ENCODE measurements around the gene MYBBP1A. TPM values are rescaled to one million over a fixed set of nuclear protein-coding genes. Genes with fewer than 3 reads are reported as not detected.
A peak's percentile ranks its signal among the peaks of the same experiment; 100 is the strongest.

The MYBBP1A gene
- total and polyA plus RNA-seq, 4 donors: 8.0 to 37.6 (median 35.9) TPM

- no peak for ATAC-seq (ENCODE audit: low FRiP score)
- Histone ChIP-seq H3K27me3 (ENCODE audit: control insufficient read depth in 1 of 2, insufficient read depth in 2 of 2, low read length in 1 of 2) (no peaks in the 10 kb centered on the region), H3K4me3 (ENCODE audit: low read length in 2 of 2) (no peak overlapping the region), H3K4me1 (ENCODE audit: control insufficient read depth in 1 of 2, insufficient read depth in 2 of 2, low read length in 2 of 2) (no peaks in the 10 kb centered on the region), H3K27ac (ENCODE audit: low read depth in 1 of 2, low read length in 2 of 2) (no peak overlapping the region), H3K9me3 (ENCODE audit: control insufficient read depth, low read length) (no peaks in the 10 kb centered on the region), H3K36me3 (ENCODE audit: control insufficient read depth in 1 of 2, insufficient read depth in 2 of 2, low read length in 1 of 2) (no peaks in the 10 kb centered on the region)
- no peak for DNase-seq
- intact Hi-C loops (cut with DNase I): no loop called here
- 87 to 90% methylated on average over 18 of the region's 18 CpGs for WGBS, 2 donors
Observed at GRCh38 chr17:4502466-4503154, 52.6 kb downstream of the MYBBP1A start.

GRCh38 chr17:4501295-4501949 lies 53.8 kb downstream of the MYBBP1A start:
- H3K27ac ChIP-seq (ENCODE audit: low read depth in 1 of 2, low read length in 2 of 2): no peak overlapping the region
- intact Hi-C loops (cut with DNase I): no loop called here
- 64 to 69% methylated on average over 3 of the region's 3 CpGs for WGBS, 2 donors
- ATAC-seq (ENCODE audit: low FRiP score) (no peak), DNase-seq (no peak)
- no peaks in the 10 kb centered on the region for H3K9me3 ChIP-seq (ENCODE audit: control insufficient read depth, low read length)
- H3K4me3 ChIP-seq (ENCODE audit: low read length in 2 of 2): no peak overlapping the region
- no peaks in the 10 kb centered on the region for H3K36me3 ChIP-seq (ENCODE audit: control insufficient read depth in 1 of 2, insufficient read depth in 2 of 2, low read length in 1 of 2)
- H3K27me3 ChIP-seq (ENCODE audit: control insufficient read depth in 1 of 2, insufficient read depth in 2 of 2, low read length in 1 of 2): no peaks in the 10 kb centered on the region
- no peaks in the 10 kb centered on the region for H3K4me1 ChIP-seq (ENCODE audit: control insufficient read depth in 1 of 2, insufficient read depth in 2 of 2, low read length in 2 of 2)

GRCh38 chr17:4500191-4500571 lies 55.0 kb downstream of the MYBBP1A start:
- no peaks in the 10 kb centered on the region for H3K27me3 ChIP-seq (ENCODE audit: control insufficient read depth in 1 of 2, insufficient read depth in 2 of 2, low read length in 1 of 2)
- intact Hi-C loops (cut with DNase I): no loop called here
- no peak overlapping the region for H3K27ac ChIP-seq (ENCODE audit: low read depth in 1 of 2, low read length in 2 of 2)
- no peaks in the 10 kb centered on the region for H3K9me3 ChIP-seq (ENCODE audit: control insufficient read depth, low read length)
- H3K4me1 ChIP-seq (ENCODE audit: control insufficient read depth in 1 of 2, insufficient read depth in 2 of 2, low read length in 2 of 2): no peaks in the 10 kb centered on the region
- H3K4me3 ChIP-seq (ENCODE audit: low read length in 2 of 2): no peak overlapping the region
- DNase-seq: no peak
- WGBS, 2 donors: 35 to 46% methylated on average over 7 of the region's 7 CpGs
- ATAC-seq (ENCODE audit: low FRiP score): no peak
- no peaks in the 10 kb centered on the region for H3K36me3 ChIP-seq (ENCODE audit: control insufficient read depth in 1 of 2, insufficient read depth in 2 of 2, low read length in 1 of 2)

- H3K27ac ChIP-seq (ENCODE audit: low read depth in 1 of 2, low read length in 2 of 2): no peak overlapping the region
- no peaks in the 10 kb centered on the region for H3K36me3 ChIP-seq (ENCODE audit: control insufficient read depth in 1 of 2, insufficient read depth in 2 of 2, low read length in 1 of 2)
- no peaks in the 10 kb centered on the region for H3K27me3 ChIP-seq (ENCODE audit: control insufficient read depth in 1 of 2, insufficient read depth in 2 of 2, low read length in 1 of 2)
- H3K4me3 ChIP-seq (ENCODE audit: low read length in 2 of 2): no peak overlapping the region
- ATAC-seq (ENCODE audit: low FRiP score): peak; percentile 19
- H3K9me3 ChIP-seq (ENCODE audit: control insufficient read depth, low read length): no peaks in the 10 kb centered on the region
- no peak for DNase-seq
- WGBS, 2 donors: 1 to 2% methylated on average over 42 to 53 of the region's 53 CpGs
- intact Hi-C loops (cut with DNase I): loop anchor here in 1 of 2 donors (5.0 kb wide), 1 partner anchor 58 kb away; the partner anchor contains the start of gene MYBBP1A
- H3K4me1 ChIP-seq (ENCODE audit: control insufficient read depth in 1 of 2, insufficient read depth in 2 of 2, low read length in 2 of 2): no peaks in the 10 kb centered on the region
Observed at GRCh38 chr17:4499431-4500190, 55.6 kb downstream of the MYBBP1A start.

- Histone ChIP-seq H3K27ac (ENCODE audit: low read depth in 1 of 2, low read length in 2 of 2) (peak within 1 kb of the TSS; percentile 18 to 58), H3K36me3 (ENCODE audit: control insufficient read depth in 1 of 2, insufficient read depth in 2 of 2, low read length in 1 of 2) (no peaks in the 10 kb centered on the region), H3K4me3 (ENCODE audit: low read length in 2 of 2) (peak within 1 kb of the TSS; percentile 12 to 31), H3K9me3 (ENCODE audit: control insufficient read depth, low read length) (no peaks in the 10 kb centered on the region), H3K4me1 (ENCODE audit: control insufficient read depth in 1 of 2, insufficient read depth in 2 of 2, low read length in 2 of 2) (no peaks in the 10 kb centered on the region), H3K27me3 (ENCODE audit: control insufficient read depth in 1 of 2, insufficient read depth in 2 of 2, low read length in 1 of 2) (no peaks in the 10 kb centered on the region)
- peak; percentile 79 for ATAC-seq (ENCODE audit: low FRiP score)
- WGBS, 2 donors: 0 to 1% methylated on average over 52 to 117 of the region's 117 CpGs
- DNase-seq: peak; percentile 72 to 91
- intact Hi-C loops (cut with DNase I): loop anchor here in 1 of 2 donors (5.0 kb wide), 1 partner anchor 59 kb away; the partner anchor contains the start of gene MYBBP1A
Observed at GRCh38 chr17:4498461-4499397, 56.5 kb downstream of the MYBBP1A start, which contains the start of gene SPNS2. Gene SPNS2, plus strand, starts transcription at chr17:4498881. Its CDS starts 167 bp downstream, at chr17:4499048.

DNA sequence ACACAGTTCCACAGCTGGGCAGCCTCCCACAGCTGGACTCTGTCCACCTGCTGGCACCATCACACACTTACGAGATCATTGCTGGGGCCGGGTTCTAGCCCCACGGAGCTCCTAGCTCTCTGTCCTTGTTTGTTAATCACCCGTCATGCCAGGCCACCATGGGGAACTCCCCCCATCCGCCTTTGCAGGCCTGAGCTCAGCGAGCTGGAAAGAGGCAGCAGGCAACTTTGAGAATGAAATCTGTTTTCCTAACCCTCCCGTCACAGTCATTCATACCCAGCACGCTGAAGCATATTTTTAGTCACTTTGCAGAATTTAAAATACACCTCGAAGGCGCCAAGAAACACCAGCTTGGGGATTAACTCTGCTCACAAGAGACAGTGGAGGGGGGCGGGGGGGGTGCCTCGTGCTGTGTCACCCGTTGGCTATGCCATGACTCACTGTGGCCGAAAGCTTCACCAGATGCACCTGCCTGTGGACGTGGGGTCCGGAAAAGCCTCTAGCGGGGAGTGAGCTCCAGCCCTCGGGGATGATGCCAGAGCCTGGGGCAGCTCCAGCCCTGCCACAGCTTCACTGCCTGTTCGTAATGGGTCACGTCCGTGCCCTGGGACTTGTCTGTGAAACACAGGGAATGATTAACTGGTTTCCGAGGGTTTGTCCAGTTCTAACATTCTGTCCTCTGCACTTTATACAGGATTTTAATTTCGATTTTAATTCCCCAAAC lies 57.9 kb downstream of the MYBBP1A start:
- Histone ChIP-seq H3K27ac (ENCODE audit: low read depth in 1 of 2, low read length in 2 of 2) (peak overlapping the region in 1 of 2 donors; percentile 18), H3K27me3 (ENCODE audit: control insufficient read depth in 1 of 2, insufficient read depth in 2 of 2, low read length in 1 of 2) (no peaks in the 10 kb centered on the region), H3K4me1 (ENCODE audit: control insufficient read depth in 1 of 2, insufficient read depth in 2 of 2, low read length in 2 of 2) (no peaks in the 10 kb centered on the region), H3K9me3 (ENCODE audit: control insufficient read depth, low read length) (no peaks in the 10 kb centered on the region), H3K4me3 (ENCODE audit: low read length in 2 of 2) (no peak overlapping the region), H3K36me3 (ENCODE audit: control insufficient read depth in 1 of 2, insufficient read depth in 2 of 2, low read length in 1 of 2) (no peaks in the 10 kb centered on the region)
- ATAC-seq (ENCODE audit: low FRiP score): peak; percentile 45
- intact Hi-C loops (cut with DNase I): loop anchor here in 1 of 2 donors (5.0 kb wide), 1 partner anchor 60 kb away; the partner anchor contains the start of gene MYBBP1A
- 2 to 6% methylated on average over 23 of the region's 23 CpGs for WGBS, 2 donors
- peak; percentile 81 to 90 for DNase-seq

- Histone ChIP-seq H3K4me3 (ENCODE audit: low read length in 2 of 2) (no peak overlapping the region), H3K9me3 (ENCODE audit: control insufficient read depth, low read length) (no peaks in the 10 kb centered on the region), H3K36me3 (ENCODE audit: control insufficient read depth in 1 of 2, insufficient read depth in 2 of 2, low read length in 1 of 2) (no peaks in the 10 kb centered on the region), H3K27me3 (ENCODE audit: control insufficient read depth in 1 of 2, insufficient read depth in 2 of 2, low read length in 1 of 2) (no peaks in the 10 kb centered on the region), H3K4me1 (ENCODE audit: control insufficient read depth in 1 of 2, insufficient read depth in 2 of 2, low read length in 2 of 2) (no peaks in the 10 kb centered on the region), H3K27ac (ENCODE audit: low read depth in 1 of 2, low read length in 2 of 2) (no peak overlapping the region)
- 64 to 66% methylated on average over 20 of the region's 20 CpGs for whole genome bisulfite sequencing, 2 donors
- intact Hi-C loops (cut with DNase I): no loop called here
- ATAC-seq (ENCODE audit: low FRiP score): no peak
- DNase-seq: no peak
Observed at GRCh38 chr17:4492721-4493561, 62.2 kb downstream of the MYBBP1A start.
